Measurements from ENCODE around the gene TAC3.

DNA sequence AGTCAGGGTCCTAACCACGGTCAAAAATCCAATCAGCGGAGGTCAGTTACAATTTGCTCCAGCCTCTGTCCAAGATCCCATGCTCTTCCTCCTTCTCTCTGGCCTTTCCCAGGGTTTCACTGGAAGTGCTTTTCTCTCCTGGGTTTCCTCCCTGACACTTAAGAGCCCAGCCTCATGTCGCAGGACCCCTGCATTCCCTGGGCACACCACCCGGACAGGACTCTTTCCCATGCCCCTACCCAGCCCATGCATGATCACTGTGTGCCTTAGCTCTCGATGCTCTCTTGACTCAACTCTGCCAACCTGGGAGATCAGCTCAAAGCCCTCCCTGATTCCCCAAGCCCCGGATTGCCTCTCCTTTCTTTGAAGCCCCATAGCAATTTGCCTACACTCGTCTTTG is 15.5 kb upstream of the TAC3 start:
- TF ChIP-seq, protein P1, sequence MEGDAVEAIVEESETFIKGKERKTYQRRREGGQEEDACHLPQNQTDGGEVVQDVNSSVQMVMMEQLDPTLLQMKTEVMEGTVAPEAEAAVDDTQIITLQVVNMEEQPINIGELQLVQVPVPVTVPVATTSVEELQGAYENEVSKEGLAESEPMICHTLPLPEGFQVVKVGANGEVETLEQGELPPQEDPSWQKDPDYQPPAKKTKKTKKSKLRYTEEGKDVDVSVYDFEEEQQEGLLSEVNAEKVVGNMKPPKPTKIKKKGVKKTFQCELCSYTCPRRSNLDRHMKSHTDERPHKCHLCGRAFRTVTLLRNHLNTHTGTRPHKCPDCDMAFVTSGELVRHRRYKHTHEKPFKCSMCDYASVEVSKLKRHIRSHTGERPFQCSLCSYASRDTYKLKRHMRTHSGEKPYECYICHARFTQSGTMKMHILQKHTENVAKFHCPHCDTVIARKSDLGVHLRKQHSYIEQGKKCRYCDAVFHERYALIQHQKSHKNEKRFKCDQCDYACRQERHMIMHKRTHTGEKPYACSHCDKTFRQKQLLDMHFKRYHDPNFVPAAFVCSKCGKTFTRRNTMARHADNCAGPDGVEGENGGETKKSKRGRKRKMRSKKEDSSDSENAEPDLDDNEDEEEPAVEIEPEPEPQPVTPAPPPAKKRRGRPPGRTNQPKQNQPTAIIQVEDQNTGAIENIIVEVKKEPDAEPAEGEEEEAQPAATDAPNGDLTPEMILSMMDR (IDR thresholded peaks at IDR 0.05 in 4 of 5, conservative IDR thresholded peaks at IDR 0.05 in 1 of 5): no peak
- TF ChIP-seq POLR2A (IDR thresholded peaks at IDR 0.05): no peak

Measured in gastrocnemius medialis (tissue), 4 donors.